NT2/D1 (cell line): ENCODE results near the gene DIRAS2.

Experiments
- DNase-seq: peaks from one replicate; pipeline ENCODE4 v3.0.0-alpha.2; 2011; ENCODE audit warnings: low read depth, low spot score
- H3K27me3 ChIP-seq: 2 replicates; pipeline ENCODE4 v1.6.0; 2011; ENCODE audit warnings: mild to moderate bottlenecking; ENCODE audit not compliant: insufficient read length, insufficient read depth
- H3K36me3 ChIP-seq: 2 replicates; pipeline ENCODE4 v1.6.1; 2011; ENCODE audit warnings: mild to moderate bottlenecking, low read length, mixed read lengths; ENCODE audit not compliant: insufficient read depth, insufficient read length
- H3K4me1 ChIP-seq: 2 replicates; pipeline ENCODE4 v1.5.1; 2011; ENCODE audit not compliant: insufficient read depth, insufficient read length
- H3K4me3 ChIP-seq: 2 replicates; pipeline ENCODE4 v1.5.1; 2011; ENCODE audit warnings: low read depth; ENCODE audit not compliant: insufficient read length
- H3K9ac ChIP-seq: 2 replicates; pipeline ENCODE4 v1.6.0; 2011; ENCODE audit warnings: low read depth; ENCODE audit not compliant: insufficient read length
- H3K9me3 ChIP-seq: 2 replicates; pipeline ENCODE4 v1.5.1; 2011; ENCODE audit warnings: mild to moderate bottlenecking, low read length; ENCODE audit not compliant: insufficient read depth
- SUZ12 ChIP-seq: IDR thresholded peaks from 2 replicates; pipeline ENCODE4 v1.6.1; 2011; ENCODE audit not compliant: insufficient read length, insufficient read depth; ENCODE audit errors: extremely low read depth
- YY1 ChIP-seq: IDR thresholded peaks from 2 replicates; pipeline ENCODE4 v1.6.1; 2011; ENCODE audit not compliant: insufficient read length, insufficient read depth
- ZNF274 ChIP-seq: IDR thresholded peaks from 2 replicates; pipeline ENCODE4 v1.6.1; 2011; ENCODE audit warnings: mild to moderate bottlenecking, low read depth, low read length

The DIRAS2 gene

GRCh38 chr9:90613502-90613901, 29.1 kb downstream of the DIRAS2 start:
- Histone ChIP-seq H3K9me3 (no peaks in the 10 kb centered on the region), H3K27me3 (no peaks in the 10 kb centered on the region), H3K36me3 (no peaks in the 10 kb centered on the region), H3K9ac (no peak overlapping the region), H3K4me1 (peaks cover 4% of the 10 kb centered on the region), H3K4me3 (no peak overlapping the region)
- TF ChIP-seq ZNF274 = no peak
- TF ChIP-seq YY1 = no peak
- no peak for TF ChIP-seq SUZ12
- no peak for DNase-seq

DNA sequence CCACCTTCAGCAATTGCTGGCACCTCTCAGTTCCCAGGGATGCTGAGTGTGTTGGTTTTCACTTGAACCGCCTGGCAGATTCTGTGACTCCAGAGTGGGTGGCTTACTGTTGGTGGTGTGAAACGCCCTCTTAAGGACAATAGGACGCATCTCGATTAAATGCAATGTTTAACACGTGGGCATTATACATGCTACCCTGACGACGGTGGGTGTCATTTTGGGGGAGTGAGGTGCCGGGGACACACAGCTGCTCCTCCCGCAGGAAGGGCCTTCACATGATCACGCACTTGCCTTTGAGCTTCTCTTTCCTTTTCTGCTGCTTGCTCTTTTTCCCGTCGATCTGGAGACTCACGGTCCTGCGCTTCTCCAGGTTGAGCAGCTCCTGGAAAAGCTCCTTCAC, 29.7 kb downstream of the DIRAS2 start:
- no peak for DNase-seq

DNA sequence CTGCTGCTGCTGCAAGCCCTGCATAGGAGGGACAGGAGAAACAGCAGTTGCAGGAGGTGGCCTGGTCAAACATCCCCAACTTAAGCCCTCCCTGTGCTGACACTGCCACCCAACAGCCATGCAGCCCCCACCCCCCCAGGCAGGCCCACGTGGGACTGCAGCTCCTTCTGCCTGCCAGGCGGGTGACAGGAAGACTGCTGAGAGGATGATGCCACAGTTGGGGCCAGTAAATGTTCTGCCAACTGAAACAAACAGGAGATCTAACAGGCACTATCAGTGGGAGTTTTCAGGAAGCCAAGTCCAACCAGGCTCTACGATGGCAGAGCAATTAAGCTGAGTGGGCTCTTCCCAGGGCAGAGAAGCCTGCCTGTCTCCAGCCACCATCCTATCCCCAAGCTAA, 31.1 kb downstream of the DIRAS2 start:
- TF ChIP-seq ZNF274 (no peak), SUZ12 (no peak), YY1 (no peak)
- Histone ChIP-seq H3K4me1 (peaks cover 4% of the 10 kb centered on the region), H3K9me3 (no peaks in the 10 kb centered on the region), H3K36me3 (no peaks in the 10 kb centered on the region), H3K4me3 (no peak overlapping the region), H3K9ac (no peak overlapping the region), H3K27me3 (no peaks in the 10 kb centered on the region)
- DNase-seq = no peak

More for the DNA sequence above, 29.7 kb downstream of the DIRAS2 start:
- Histone ChIP-seq H3K4me3 (no peak overlapping the region), H3K9me3 (no peaks in the 10 kb centered on the region), H3K9ac (no peak overlapping the region), H3K36me3 (no peaks in the 10 kb centered on the region), H3K4me1 (peaks cover 4% of the 10 kb centered on the region), H3K27me3 (no peaks in the 10 kb centered on the region)
- TF ChIP-seq YY1 = no peak
- TF ChIP-seq ZNF274 = no peak
- no peak for TF ChIP-seq SUZ12

DNA sequence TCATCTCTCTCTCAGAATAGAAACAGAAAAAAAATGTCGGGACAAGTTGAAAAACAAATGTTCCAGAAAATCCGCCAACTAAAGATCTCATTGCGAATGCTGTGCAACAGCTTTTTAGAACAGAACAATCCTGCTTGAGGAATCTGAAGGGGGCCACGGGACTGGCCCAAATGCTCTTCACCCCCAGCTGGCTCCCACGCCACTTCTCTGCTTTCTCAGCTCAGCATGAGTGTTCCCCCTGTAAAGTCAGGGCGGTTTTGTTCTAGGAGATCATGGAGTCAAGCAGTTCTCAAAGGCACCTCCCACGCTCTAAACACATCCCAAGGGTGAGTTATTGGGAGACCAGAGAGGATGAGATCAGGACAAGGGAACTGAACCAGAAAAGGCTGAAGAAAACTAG, 31.5 kb downstream of the DIRAS2 start:
- no peak for DNase-seq
- Histone ChIP-seq H3K4me3 (no peak overlapping the region), H3K4me1 (peaks cover 4% of the 10 kb centered on the region), H3K9ac (no peak overlapping the region), H3K36me3 (no peaks in the 10 kb centered on the region), H3K9me3 (no peaks in the 10 kb centered on the region), H3K27me3 (no peaks in the 10 kb centered on the region)
- no peak for TF ChIP-seq SUZ12
- no peak for TF ChIP-seq YY1
- no peak for TF ChIP-seq ZNF274

- H3K4me1 ChIP-seq = no peaks in the 10 kb centered on the region
- no peaks in the 10 kb centered on the region for H3K36me3 ChIP-seq
- no peak for DNase-seq
- H3K9me3 ChIP-seq = no peaks in the 10 kb centered on the region
- no peak overlapping the region for H3K9ac ChIP-seq
- H3K27me3 ChIP-seq = no peaks in the 10 kb centered on the region
- no peak overlapping the region for H3K4me3 ChIP-seq
- TF ChIP-seq SUZ12 (no peak), YY1 (no peak), ZNF274 (no peak)
These were observed 34.7 kb downstream of the DIRAS2 start for GRCh38 chr9:90607701-90608516.

DNA sequence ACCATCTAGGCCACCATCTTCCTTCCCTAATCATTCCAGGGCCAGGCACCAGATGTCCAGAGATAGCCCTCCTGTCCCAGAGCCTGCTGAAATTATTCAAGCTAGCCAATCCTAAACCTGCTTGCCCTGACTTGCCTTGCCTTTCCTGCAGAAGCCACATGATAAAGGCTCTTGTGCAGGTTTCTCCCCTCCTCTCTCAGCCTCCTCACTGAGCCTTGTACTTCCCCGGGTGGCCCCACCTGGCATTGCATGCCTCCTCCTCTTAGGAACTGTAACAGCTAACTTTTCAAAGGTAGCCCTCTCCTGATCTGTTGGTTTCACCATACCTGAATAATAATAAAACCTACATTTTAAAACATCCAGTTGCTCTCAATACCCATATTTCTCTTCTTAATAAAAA, 42.6 kb downstream of the DIRAS2 start:
- DNase-seq = no peak
- TF ChIP-seq ZNF274 (no peak), SUZ12 (no peak), YY1 (no peak)

GRCh38 chr9:90598191-90598590, 44.4 kb downstream of the DIRAS2 start:
- Histone ChIP-seq H3K9me3 (peaks cover 12% of the 10 kb centered on the region), H3K4me1 (no peaks in the 10 kb centered on the region), H3K36me3 (no peaks in the 10 kb centered on the region), H3K4me3 (no peak overlapping the region), H3K9ac (no peak overlapping the region), H3K27me3 (no peaks in the 10 kb centered on the region)
- DNase-seq = no peak
- TF ChIP-seq YY1 (no peak), ZNF274 (no peak), SUZ12 (no peak)

More for the DNA sequence above, 42.6 kb downstream of the DIRAS2 start:
- no peaks in the 10 kb centered on the region for H3K36me3 ChIP-seq
- H3K27me3 ChIP-seq = no peaks in the 10 kb centered on the region
- peaks cover 1% of the 10 kb centered on the region; the same call in 1 of the 2 replicates for H3K9me3 ChIP-seq
- no peaks in the 10 kb centered on the region for H3K4me1 ChIP-seq
- no peak overlapping the region for H3K4me3 ChIP-seq
- no peak overlapping the region for H3K9ac ChIP-seq
